RPMI7951 (cell line): Measurements from ENCODE around the gene ATP10A. TPM values are rescaled to one million over a fixed set of nuclear protein-coding genes. Genes with fewer than 3 reads are reported as not detected.
"Not testable (repeated sequence)": the region's sequence is repeated elsewhere in the genome, so short reads cannot be mapped to it uniquely, and the experiment has no call there.

ENCODE experiments used
- DNase-seq: peaks from one replicate; pipeline ENCODE4 v3.0.0-alpha.2; 2012; ENCODE audit warnings: low read depth
- total RNA-seq: library from RNA; depleted of rRNA; stranded (reverse); fragments of >200 nt; shearing (Covaris generic); gene quantifications from 2 replicates; pipeline ENCODE4 v1.2.3, GENCODE V29; 2014

The ATP10A gene
- total RNA-seq, 1 experiment from 2014 or later: not detected

DNA sequence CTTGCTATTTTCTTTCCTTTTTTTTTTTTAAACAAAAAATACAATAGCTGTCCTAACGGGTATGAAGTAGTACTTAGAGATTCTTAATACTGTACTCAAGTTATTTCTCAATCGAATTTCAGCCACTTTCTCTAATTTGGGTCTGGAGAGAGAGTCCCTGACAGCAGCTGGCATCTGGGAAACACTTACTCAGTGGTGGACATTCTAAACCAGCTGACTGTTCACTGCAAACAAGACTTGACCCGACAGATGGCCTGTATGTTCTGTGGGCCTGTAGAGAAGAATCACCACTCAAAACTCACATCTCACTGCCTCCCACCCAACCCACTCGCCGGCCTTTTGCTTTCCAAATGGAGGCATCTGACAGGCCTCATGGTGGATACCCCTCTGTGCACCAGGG, 199.6 kb downstream of the ATP10A start:
- no peak for DNase-seq

DNA sequence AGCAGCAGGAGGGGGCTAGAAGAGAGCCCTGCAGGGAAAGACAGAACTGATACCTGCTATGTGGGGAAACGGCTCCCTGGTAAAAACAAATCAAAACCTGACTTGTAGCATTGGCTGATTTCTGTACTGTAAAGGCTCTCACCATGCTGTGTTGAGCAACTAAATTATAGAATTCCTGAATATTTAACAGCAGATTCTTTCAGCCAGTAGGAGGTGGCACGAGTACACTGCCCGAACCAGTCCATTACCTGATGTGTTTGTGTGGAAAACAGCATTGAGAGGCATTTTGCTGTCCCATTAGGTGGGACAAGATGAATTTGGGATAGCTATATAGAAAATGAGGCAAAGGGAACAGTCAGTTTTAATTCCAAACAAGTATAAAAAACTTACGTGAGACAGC, 201.2 kb downstream of the ATP10A start:
- no peak for DNase-seq

DNA sequence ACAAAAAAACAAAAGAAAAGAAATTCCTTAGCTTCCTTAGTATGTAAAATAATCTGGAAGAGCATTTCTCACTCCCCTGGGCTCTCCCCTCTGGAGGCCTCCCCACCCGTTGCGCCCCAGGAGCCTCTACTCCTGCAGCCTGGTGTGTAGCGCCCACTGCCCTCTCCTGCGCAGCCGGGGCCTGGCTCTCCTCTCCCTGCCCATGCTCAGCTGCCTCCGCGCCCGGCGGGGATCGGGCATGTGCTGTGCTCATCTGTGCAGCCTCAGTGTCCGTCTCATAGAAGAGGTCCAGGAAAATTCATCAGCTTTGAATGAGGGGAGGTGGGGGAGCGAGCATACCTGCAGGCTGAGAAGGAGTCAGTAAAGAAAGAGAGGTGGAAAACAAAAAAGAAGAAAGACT, 203.9 kb downstream of the ATP10A start:
- no peak for DNase-seq

DNA sequence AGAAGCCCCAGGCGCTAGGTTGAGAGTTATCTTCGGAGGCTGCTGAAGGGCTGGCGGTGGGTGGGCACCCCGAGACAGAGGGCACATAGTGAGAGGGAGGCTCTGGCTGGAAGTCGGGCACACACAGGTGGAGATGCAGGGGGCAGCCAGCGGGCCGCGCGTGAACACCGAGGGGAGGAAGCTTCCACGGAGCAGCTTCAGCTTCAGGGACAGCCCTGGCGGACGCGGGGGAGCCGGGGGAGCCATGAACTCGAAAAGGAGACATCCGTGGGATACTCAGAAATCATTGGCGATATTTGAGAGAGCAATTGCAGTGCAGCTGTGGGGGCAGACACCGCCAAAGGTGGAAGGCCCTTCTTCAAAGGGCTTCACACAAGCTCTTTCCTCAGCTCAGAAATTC, 204.6 kb downstream of the ATP10A start:
- DNase-seq: no peak

DNA sequence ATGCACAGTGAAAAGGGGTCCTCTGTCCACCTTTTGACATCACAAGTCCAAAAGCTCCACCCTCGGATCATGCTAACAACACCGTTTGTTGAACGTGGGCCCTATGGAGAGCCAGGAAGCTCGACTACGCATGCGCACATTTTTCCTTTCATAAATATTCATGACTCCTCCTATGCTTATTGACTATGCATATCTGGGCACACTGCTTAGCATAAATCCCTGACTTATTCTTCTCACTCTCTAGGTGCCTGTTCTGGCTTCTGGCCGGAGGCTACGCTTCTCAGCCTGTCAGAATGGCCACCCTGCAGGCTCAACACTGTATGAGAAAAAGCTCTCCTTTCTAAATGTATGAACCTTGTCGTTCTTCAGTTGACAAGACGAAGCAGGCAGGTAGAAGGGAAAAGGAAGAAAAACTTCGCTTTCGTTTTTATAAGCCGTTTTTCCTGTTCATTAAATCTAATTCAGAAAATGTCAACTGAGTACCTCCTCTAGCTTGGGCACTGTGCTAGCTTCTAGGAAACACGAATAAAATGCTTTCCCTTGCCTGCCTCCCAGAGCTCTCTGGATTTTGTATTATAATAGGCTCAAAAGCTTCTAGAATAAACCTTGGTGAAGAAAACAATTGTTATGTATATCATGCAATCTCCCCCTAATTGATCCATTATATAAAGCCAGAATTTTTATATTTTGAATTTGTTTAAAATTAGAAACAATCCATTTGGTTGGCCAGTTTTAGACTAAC, 207.7 kb downstream of the ATP10A start:
- no peak for DNase-seq

DNA sequence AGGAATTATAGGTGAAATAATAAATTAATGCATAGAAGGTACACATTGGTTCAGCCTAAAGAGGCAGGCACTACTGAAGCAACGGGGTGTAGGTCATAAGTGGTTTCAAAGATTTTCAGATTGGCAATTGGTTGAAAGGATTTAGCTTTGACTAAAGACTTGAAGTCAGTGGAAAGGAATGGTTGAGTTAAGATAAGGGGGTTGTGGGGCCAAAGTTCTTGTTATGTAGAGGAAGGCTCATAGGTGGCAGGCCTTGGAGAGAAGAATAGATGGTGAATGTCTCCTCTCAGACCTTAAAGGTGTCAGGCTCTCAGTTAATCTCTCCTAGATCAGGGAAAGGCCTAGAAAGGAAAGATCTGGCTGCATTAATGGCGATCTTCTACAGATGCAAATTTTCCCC, 209.8 kb downstream of the ATP10A start:
- DNase-seq: no peak

DNA sequence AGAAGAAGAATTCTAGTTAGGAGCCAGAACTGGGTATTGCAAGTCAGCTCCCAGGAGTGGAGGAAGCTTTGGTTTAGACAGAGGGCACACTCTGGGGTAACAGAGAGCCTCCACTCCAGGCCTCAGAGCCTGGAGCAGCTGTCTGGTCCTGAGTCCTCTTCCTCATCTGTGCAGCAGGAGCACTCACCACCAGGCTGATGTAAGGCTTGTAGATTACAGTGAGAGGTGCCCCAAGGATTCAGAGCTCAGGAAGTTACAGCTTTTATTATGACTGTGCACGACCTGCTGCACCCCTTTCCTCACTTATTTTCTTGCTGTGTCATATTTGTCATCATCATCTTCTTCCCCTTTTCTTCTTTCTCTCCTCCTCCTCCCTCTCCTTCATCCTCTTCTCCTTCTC, 210.4 kb downstream of the ATP10A start:
- no peak for DNase-seq

DNA sequence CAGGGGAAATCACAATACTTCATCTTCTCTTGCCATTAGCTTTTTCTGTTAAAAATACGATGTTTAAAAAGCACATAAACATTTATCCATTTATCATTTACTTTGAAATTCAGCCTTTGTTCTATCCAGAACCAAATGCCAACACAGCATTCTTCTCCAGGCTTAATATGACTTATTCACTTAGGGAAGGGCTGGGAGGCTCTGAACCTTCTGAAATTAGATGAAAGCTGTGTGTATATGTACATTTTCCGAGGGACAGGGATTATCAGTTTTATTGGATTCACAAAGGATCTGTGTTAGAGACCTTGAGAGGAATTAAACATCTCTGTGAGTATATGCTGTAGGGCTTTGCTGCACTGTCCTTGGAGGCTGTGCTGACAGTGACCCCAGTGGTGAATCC, 213.7 kb downstream of the ATP10A start:
- DNase-seq: no peak

DNA sequence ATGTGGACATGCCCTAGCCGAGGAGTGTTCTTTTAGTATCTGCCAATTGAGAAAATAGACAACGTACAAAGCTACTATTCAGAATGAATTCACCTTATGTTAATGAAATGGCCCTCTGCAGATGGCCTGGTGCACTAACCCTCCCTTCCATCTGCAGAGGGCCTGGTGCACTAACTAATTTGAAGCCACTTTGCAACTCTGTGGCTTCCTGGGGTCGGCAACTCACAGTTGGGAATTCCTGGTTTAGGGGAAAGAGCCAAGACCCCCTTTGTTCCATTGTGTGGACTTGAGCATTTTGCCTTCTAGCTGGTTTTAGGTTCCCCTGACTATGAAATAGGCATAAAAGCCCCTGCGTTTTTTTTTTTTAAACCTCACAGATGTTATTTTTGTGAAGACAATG, 220.0 kb downstream of the ATP10A start:
- no peak for DNase-seq

DNA sequence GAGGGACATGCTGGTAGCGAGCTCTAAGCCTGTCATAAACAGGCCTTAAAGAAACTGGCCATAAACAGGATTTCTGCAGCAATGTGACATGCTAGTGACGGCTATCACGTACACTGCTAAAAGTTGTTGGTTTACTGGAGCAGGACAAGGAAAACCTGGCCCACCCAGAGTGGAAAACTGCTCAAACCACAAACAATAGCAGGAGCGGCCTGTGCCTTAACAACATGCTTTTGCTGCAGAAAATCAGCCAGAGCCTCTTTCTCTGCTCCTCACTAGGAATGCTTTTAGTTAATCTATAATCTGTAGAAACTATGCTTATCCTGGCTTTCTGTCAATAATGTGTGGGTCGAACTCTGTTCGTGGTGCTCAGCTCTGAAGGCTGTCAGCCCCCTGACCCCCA, 221.4 kb downstream of the ATP10A start:
- no peak for DNase-seq

DNA sequence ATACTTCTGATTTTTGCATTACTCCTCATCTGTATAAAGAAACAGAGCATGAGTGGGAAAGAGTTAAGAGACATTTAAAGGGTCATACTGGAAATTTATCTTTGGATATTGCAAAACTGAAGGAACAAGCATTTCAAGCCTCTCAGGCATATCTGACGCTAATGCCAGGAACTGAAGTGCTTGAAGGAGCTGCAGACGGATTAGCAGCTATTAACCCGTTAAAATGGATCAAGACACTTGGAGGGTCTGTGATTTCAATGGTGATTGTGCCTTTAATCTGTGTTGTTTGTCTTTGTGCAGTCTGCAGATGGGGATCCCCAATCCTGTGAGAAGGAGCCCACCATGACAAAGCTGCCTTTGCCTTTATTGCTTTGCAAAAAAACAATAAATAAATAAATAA, 221.8 kb downstream of the ATP10A start:
- DNase-seq: no peak

DNA sequence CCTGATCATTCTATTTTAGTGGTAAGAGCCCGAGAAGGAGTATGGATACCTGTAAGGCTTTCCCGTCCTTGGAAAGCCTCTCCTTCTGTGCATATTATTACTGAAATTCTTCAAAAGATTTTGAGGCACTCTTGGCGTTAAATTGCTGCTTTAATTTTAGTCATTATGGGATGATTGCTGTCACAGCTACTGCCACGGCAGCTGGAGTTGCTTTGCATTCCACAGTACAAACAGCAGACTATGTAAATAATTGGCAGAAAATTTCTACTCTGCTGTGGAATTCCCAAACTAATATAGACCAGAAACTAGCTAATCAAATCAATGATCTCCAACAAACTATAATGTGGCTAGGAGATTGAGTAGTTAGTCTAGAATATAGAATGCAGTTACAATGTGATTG, 222.2 kb downstream of the ATP10A start:
- DNase-seq: not testable (repeated sequence)

DNA sequence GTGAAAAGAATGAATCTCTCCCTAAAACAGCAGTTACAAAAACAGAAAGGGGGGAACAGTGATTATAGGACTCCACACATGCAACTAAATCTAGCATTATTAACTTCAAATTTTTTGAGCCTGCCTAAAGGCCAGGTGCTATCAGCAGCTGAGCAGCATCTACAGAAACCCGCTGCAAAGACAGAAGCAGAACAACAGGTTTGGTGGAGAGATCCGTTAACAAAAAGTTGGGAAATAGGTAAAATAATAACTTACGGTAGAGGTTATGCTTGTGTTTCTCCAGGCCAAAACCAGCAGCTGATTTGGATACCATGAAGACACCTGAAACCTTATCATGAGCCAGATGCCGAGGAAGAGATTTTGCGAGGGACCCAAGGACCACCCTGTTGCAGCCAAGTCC, 222.7 kb downstream of the ATP10A start:
- DNase-seq: no peak

DNA sequence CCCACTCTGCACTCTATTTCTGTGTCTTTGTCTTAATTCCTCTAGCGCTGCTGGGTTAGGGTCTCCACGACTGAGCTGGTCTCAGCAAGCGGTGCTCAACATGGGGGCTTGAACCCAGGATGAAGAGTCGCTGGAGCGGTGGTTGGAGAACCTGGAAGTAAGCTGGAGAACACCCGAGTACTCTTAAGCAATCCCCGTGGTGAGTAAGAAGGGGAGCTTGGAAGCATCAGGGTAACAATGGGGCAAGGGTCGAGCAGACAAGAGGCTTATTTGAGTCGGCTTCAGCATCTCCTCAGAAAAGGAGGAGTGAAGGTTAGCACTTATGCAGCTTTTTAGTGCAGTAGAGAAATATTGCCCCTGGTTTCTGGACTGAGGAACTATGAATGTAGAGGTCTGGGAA, 226.6 kb downstream of the ATP10A start:
- DNase-seq: not testable (repeated sequence)

DNA sequence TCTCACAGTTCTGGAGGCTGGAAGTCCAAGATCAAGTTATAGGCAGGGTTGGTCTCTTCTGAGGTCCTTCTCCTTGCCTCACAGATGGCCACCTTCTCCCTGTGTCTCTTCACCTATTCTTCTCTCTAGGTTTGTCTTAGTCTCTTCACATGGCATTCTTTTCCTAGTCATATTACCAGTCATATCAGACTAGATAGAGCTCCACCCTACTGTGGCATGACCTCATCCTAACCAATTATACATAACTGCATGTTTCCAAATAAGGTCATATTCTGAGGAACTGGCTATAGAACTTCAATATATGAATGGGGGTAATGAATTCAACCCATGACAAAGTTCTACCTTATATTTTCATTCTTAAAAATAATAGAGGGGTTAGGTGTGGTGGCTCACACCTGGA, 227.9 kb downstream of the ATP10A start:
- no peak for DNase-seq

DNA sequence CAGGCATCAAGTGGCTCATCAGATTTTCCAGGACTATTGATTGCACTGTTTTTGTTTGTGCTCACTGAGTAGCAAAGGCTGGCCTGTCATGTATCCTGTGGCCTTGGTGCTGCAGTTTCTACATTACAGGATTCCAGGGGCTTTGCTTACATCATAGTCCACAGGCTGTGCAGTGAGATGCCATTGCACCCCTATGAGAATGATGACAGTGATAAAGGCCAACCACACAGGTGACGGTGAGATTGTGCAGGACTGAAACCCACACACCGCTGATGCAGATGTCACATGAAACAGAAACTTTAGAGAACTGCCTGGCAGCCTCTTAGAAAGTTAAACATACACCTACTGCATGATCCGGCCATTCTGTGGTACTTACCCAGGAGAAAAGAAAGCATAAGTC, 229.3 kb downstream of the ATP10A start:
- no peak for DNase-seq

DNA sequence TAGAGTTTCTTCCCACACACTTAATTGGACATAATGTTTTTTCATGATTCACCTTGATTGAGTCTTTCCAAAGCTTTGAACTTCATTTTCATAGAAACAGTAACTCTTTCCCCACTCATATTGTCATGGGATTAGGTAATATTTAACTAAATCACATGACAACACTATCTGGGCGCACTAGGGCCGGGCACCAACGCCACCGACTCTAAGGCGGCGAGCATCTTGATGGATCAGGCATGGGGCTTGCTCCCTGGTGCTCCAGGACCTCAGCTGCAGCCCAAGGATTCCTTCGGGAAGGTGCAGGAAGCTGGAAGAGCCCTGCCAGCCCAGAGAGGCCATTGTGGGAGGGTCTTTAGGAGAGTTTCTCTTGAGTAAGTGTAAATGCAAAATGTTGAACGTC, 231.2 kb downstream of the ATP10A start:
- DNase-seq: no peak
